ENCODE results near the gene DSCAML1.

GRCh38 chr11:117489999-117490679 lies 306.9 kb downstream of the DSCAML1 start:
- TF ChIP-seq, protein P1, sequence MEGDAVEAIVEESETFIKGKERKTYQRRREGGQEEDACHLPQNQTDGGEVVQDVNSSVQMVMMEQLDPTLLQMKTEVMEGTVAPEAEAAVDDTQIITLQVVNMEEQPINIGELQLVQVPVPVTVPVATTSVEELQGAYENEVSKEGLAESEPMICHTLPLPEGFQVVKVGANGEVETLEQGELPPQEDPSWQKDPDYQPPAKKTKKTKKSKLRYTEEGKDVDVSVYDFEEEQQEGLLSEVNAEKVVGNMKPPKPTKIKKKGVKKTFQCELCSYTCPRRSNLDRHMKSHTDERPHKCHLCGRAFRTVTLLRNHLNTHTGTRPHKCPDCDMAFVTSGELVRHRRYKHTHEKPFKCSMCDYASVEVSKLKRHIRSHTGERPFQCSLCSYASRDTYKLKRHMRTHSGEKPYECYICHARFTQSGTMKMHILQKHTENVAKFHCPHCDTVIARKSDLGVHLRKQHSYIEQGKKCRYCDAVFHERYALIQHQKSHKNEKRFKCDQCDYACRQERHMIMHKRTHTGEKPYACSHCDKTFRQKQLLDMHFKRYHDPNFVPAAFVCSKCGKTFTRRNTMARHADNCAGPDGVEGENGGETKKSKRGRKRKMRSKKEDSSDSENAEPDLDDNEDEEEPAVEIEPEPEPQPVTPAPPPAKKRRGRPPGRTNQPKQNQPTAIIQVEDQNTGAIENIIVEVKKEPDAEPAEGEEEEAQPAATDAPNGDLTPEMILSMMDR (IDR thresholded peaks at IDR 0.05): no peak
- no peak for TF ChIP-seq POLR2A (IDR thresholded peaks at IDR 0.05)
